Measurements from ENCODE around the gene ASAP3. TPM values are rescaled to one million over a fixed set of nuclear protein-coding genes. Genes with fewer than 3 reads are reported as not detected.

The ASAP3 gene
- total and polyA plus RNA-seq, 2 experiments from 2014 or later: 28.0 to 98.2 TPM

- TF ChIP-seq POLR2AphosphoS5 (IDR thresholded peaks at IDR 0.05; ENCODE audit: low read depth) (no peak), CREB1 (CRISPR knock-in tag; IDR thresholded peaks at IDR 0.05; ENCODE audit: low read depth) (no peak)
Measured at GRCh38 chr1:23469372-23469982, 14.5 kb downstream of the ASAP3 start (continued).

- DNase-seq (ENCODE audit: low spot score) (no peak), ATAC-seq (no peak)
- no peaks in the 10 kb centered on the region for H3K27me3 ChIP-seq (ENCODE audit: insufficient read depth)
- no peak overlapping the region for H3K27ac ChIP-seq (ENCODE audit: low read depth)
- no peak overlapping the region for H3K27ac Mint-ChIP-seq
- H3K4me1 ChIP-seq (ENCODE audit: insufficient read depth): no peaks in the 10 kb centered on the region
- no peaks in the 10 kb centered on the region for H3K9me2 ChIP-seq (ENCODE audit: insufficient read depth)
- H3K4me3 Mint-ChIP-seq: no peak overlapping the region
- H3K36me3 ChIP-seq (ENCODE audit: insufficient read depth): no peaks in the 10 kb centered on the region; the same call in 1 of the 2 replicates
- peaks cover 47% of the 10 kb centered on the region for H4K20me1 ChIP-seq (replicated peaks; ENCODE audit: insufficient read depth)
- H3F3A ChIP-seq (replicated peaks; ENCODE audit: low read depth): no peaks in the 10 kb centered on the region
- no peak overlapping the region for H2AFZ ChIP-seq
- H3K9me3 Mint-ChIP-seq: no peaks in the 10 kb centered on the region
- peaks cover 4% of the 10 kb centered on the region; the same call in 2 of the 3 replicates for H3K4me1 Mint-ChIP-seq
- no peak overlapping the region for H3K4me3 ChIP-seq
- TF ChIP-seq STAT1 (IDR thresholded peaks at IDR 0.05; ENCODE audit: unreplicated experiment) (no peak), CTCF (conservative IDR thresholded peaks at IDR 0.05; ENCODE audit: low read depth in 2 of 2) (0 out of 4 replicates have a peak, but pooled peaks of 1 of the 2 experiments have one; percentile 11)
- H3K27me3 Mint-ChIP-seq (ENCODE audit: insufficient read depth, low read depth, poor library complexity): peaks cover 4% of the 10 kb centered on the region
- no peak overlapping the region for H3K4me2 ChIP-seq
- H3K36me3 Mint-ChIP-seq (ENCODE audit: low read depth): no peaks in the 10 kb centered on the region
- H3K79me2 ChIP-seq (replicated peaks; ENCODE audit: insufficient read depth): peaks cover 22% of the 10 kb centered on the region
Measured at GRCh38 chr1:23466423-23466989, 17.5 kb downstream of the ASAP3 start.

GRCh38 chr1:23463286-23463685 is 20.7 kb downstream of the ASAP3 start:
- Histone ChIP-seq H3K4me2 (no peak overlapping the region), H3K4me3 (no peak overlapping the region), H3F3A (replicated peaks; ENCODE audit: low read depth) (no peaks in the 10 kb centered on the region), H4K20me1 (replicated peaks; ENCODE audit: insufficient read depth) (peaks cover 35% of the 10 kb centered on the region), H3K79me2 (replicated peaks; ENCODE audit: insufficient read depth) (peaks cover 14% of the 10 kb centered on the region), H3K9me2 (ENCODE audit: insufficient read depth) (no peaks in the 10 kb centered on the region), H3K36me3 (ENCODE audit: insufficient read depth) (no peaks in the 10 kb centered on the region; the same call in 1 of the 2 replicates), H3K4me1 (ENCODE audit: insufficient read depth) (no peaks in the 10 kb centered on the region), H3K27ac (ENCODE audit: low read depth) (no peak overlapping the region), H2AFZ (no peak overlapping the region), H3K27me3 (ENCODE audit: insufficient read depth) (no peaks in the 10 kb centered on the region)
- Mint-ChIP-seq H3K4me3 (no peak overlapping the region), H3K27me3 (ENCODE audit: insufficient read depth, low read depth, poor library complexity) (peaks cover 10% of the 10 kb centered on the region), H3K36me3 (ENCODE audit: low read depth) (no peaks in the 10 kb centered on the region), H3K9me3 (no peaks in the 10 kb centered on the region), H3K4me1 (peaks cover 5% of the 10 kb centered on the region; the same call in 2 of the 3 replicates), H3K27ac (no peak overlapping the region)
- no peak for DNase-seq (ENCODE audit: low spot score)
- TF ChIP-seq CREB1 (CRISPR knock-in tag; IDR thresholded peaks at IDR 0.05; ENCODE audit: low read depth): no peak
- no peak for TF ChIP-seq STAT1 (IDR thresholded peaks at IDR 0.05; ENCODE audit: unreplicated experiment)
- no peak for TF ChIP-seq ZNF331 (CRISPR knock-in tag; IDR thresholded peaks at IDR 0.05; ENCODE audit: low read depth)
- TF ChIP-seq JUNB (IDR thresholded peaks at IDR 0.05; ENCODE audit: unreplicated experiment): no peak
- no peak for ATAC-seq
